ENCODE results near the gene MIEF2. TPM values are rescaled to one million over a fixed set of nuclear protein-coding genes. Genes with fewer than 3 reads are reported as not detected.

MIEF2 gene
- total RNA-seq, 1 donor = 13.2 TPM

- no peak overlapping the region for H3K4me3 ChIP-seq (ENCODE audit: low read depth, low read length)
- no peak for TF ChIP-seq CTCF (IDR thresholded peaks at IDR 0.05; ENCODE audit: insufficient read depth, low read length)
- no peak for DNase-seq (ENCODE audit: low read depth)
Observed at GRCh38 chr17:18267366-18267765, 6.9 kb downstream of the MIEF2 start.

DNA sequence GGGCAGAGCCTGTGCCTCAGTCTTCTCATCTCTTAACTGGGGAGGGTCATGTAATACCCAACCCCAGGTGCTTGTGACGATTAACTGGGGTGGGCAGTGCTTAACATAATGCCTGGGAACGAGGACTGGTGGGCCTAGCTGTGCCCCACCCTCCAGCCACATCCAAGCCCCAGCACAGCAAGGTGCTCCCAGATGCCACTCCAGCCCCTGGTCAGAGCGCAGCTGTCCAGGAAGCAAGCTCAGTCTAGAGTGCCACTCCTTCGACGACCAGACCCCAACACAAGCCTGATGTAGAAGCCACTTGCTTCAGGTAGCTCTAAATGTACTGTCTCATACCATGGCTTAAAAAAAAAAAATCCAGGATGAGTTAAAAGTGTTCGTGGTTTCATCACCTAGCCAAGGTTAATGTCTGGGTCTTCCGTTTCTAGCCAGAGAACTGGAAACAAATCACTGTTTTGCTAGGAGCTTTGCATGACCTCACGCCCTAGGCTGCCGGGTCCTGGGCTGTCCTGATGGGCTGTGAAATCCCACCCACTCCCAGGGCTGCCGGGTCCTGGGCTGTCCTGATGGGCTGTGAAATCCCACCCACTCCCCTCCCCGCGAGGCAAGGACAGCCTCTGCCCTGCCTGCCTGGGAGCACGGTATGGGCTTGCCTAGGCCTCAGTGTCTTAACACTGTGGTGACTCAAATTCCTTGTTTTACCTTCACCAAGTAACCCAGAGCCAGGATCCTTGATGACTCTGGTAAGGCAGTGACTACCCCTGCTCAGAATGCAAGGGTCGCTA is 7.7 kb downstream of the MIEF2 start:
- peak; percentile 37 for DNase-seq (ENCODE audit: low read depth)
- no peak for TF ChIP-seq CTCF (IDR thresholded peaks at IDR 0.05; ENCODE audit: insufficient read depth, low read length)
- H3K4me3 ChIP-seq (ENCODE audit: low read depth, low read length) = no peak overlapping the region

DNA sequence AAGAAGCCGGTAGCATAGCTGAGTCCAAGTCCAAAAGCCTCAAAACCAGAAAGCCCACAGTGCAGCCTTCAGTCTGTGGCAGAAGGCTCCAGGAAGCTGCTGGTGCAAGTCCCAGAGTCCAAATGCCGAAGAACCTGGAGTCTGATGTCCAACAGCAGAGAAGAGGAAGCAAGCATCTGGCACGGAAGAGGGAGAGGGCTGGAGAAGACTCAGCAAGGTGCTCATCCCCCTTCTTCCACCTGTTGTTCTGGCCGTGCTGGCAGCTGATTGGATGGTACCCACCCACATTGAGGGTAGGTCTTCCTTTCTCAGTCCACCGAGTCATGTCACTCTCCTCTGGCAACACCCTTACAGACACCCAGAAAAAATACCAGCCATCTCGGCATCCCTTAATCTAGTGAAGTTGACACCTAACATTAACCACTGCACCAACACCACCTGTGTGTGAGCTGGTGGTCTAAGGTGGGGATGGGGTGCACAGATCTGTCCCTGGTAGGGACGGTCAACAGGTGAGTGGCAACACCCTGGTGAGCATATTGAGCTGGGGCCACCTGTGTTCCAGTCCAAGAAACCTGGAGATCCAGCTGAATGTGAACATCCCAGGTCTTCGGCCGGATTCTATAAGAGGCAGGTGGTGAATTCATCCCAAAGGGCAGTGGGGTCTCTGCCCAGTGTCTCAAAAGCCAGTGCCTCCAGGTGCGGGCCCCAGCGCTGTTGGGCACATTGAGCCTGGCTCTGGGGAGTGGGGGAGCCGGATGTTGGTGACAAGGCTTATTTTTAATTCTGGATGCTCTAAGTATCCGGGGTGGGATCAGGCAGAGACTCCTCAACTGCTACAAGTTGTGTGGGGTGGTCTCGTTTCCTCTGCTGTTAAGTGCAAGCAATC is 9.8 kb downstream of the MIEF2 start:
- TF ChIP-seq CTCF (IDR thresholded peaks at IDR 0.05; ENCODE audit: insufficient read depth, low read length) = no peak
- no peak for DNase-seq (ENCODE audit: low read depth)
- no peak overlapping the region for H3K4me3 ChIP-seq (ENCODE audit: low read depth, low read length)

DNA sequence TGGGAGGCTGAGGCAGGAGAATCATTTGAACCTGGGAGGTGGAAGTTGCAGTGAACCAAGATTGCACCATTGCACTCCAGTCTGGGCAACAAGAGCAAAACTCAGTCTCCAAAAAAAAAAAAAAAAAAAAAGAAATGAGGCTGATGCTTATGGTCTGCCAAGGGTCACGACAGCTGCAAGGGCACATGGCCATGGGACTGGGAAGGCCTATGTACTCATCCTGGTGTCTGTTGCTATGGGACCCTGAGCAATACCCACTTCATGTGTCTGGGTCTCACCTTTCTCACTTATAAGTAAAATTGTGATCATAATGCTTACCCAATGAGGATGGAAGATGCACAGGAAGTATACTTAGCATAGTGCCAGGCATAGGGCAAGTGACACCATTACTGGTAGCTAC is 16.6 kb downstream of the MIEF2 start:
- no peak for TF ChIP-seq CTCF (IDR thresholded peaks at IDR 0.05; ENCODE audit: insufficient read depth, low read length)
- DNase-seq (ENCODE audit: low read depth) = no peak
- H3K4me3 ChIP-seq (ENCODE audit: low read depth, low read length) = no peak overlapping the region

DNA sequence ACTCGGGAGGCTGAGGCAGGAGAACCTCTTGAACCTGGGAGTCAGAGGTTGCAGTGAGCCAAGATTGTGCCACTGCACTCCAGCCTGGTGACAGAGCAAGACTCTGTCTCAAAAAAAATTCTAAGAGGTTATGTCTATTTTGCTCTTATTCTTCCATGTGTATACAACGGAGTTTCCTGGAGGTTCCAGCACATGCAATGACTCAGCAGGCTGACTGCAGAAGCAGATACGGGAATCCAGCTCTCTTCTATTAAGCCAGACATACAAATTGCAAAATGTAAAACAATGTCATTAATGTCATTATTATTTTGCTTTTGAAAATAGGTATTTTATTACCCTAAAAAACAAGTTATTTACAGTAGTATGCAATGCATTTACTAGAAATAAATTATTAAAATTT is 18.4 kb downstream of the MIEF2 start:
- no peak for TF ChIP-seq CTCF (IDR thresholded peaks at IDR 0.05; ENCODE audit: insufficient read depth, low read length)
- no peak overlapping the region for H3K4me3 ChIP-seq (ENCODE audit: low read depth, low read length)
- peak; percentile 38 for DNase-seq (ENCODE audit: low read depth)

DNA sequence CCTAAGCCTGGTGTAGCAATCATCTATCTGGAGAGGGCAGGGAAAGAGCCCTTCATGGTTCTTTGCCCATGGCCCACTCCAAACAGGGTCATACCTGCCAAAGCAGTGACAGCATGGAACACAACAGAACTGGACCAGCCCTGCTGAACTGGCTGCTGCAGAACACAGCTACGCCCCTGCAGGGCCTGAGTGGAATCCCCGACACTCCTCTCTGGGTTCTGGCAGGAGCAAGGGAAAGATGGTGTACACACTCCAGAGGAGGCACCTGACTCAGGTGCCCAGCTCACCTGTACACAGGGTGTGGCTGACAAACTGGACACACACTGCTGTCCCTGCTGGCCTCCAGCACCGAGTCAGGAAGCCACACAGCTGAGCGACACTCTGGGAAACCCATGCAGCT is 19.8 kb downstream of the MIEF2 start:
- TF ChIP-seq CTCF (IDR thresholded peaks at IDR 0.05; ENCODE audit: insufficient read depth, low read length) = no peak
- H3K4me3 ChIP-seq (ENCODE audit: low read depth, low read length) = no peak overlapping the region
- no peak for DNase-seq (ENCODE audit: low read depth)
